ENCODE measurements around the gene SLC12A1.

Gene SLC12A1

DNA sequence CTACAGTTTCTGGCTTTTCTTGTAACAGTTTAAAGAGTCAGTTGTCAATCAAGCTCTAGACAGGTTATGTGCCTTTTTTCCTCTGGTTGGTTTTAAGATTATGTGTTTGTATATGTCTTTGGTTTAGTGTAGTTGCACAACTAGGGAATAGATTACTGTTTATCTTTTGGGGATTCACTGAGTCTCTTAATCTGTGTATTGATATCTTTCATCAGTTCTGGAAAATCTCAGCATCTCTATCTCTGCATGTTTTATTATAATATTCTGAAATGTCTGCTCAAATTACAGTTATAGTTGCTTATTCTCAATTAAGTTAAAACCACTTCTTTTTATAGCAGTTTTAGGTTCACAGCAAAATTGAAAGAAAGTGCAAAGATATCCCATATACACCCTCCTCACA, 139.4 kb downstream of the SLC12A1 start:
- Histone ChIP-seq H3K4me1 (ENCODE audit: control insufficient read depth, insufficient read depth, low read length, poor library complexity, severe bottlenecking) (no peaks in the 10 kb centered on the region), H3K4me3 (ENCODE audit: extremely low read depth, insufficient read depth, low read length, poor library complexity, severe bottlenecking) (no peak overlapping the region), H3K36me3 (ENCODE audit: control insufficient read depth, insufficient read depth, low read length) (peaks cover 11% of the 10 kb centered on the region), H3K27ac (ENCODE audit: low read depth, low read length, severe bottlenecking) (no peak overlapping the region), H3K9me3 (ENCODE audit: control insufficient read depth, low read length) (no peaks in the 10 kb centered on the region)

GRCh38 chr15:48352474-48353072, 146.5 kb downstream of the SLC12A1 start:
- H3K4me3 ChIP-seq (ENCODE audit: extremely low read depth, insufficient read depth, low read length, poor library complexity, severe bottlenecking): no peak overlapping the region
- peaks cover 5% of the 10 kb centered on the region for H3K4me1 ChIP-seq (ENCODE audit: control insufficient read depth, insufficient read depth, low read length, poor library complexity, severe bottlenecking)
- 20% methylated on average over 2 of the region's 6 CpGs; no CpG with 5 or more reads in 1 of the 2 experiments for WGBS, 2 experiments (ENCODE audit: insufficient coverage in 2 of 2)
- H3K36me3 ChIP-seq (ENCODE audit: control insufficient read depth, insufficient read depth, low read length): no peaks in the 10 kb centered on the region
- no peaks in the 10 kb centered on the region for H3K9me3 ChIP-seq (ENCODE audit: control insufficient read depth, low read length)
- no peak overlapping the region for H3K27ac ChIP-seq (ENCODE audit: low read depth, low read length, severe bottlenecking)

Data from mesodermal cell (in vitro differentiated cells).